Activated T-cell treated with anti-CD3 and anti-CD28 coated beads for 48 hours (primary cell): Measurements from ENCODE around the gene ZKSCAN5.
"Not testable (repeated sequence)": the region's sequence is repeated elsewhere in the genome, so short reads cannot be mapped to it uniquely, and the experiment has no call there.

Experiments
- DNase-seq: peaks from one replicate; pipeline ENCODE4 v3.0.0-alpha.2; 2020; ENCODE audit warnings: low read depth

Gene ZKSCAN5

DNA sequence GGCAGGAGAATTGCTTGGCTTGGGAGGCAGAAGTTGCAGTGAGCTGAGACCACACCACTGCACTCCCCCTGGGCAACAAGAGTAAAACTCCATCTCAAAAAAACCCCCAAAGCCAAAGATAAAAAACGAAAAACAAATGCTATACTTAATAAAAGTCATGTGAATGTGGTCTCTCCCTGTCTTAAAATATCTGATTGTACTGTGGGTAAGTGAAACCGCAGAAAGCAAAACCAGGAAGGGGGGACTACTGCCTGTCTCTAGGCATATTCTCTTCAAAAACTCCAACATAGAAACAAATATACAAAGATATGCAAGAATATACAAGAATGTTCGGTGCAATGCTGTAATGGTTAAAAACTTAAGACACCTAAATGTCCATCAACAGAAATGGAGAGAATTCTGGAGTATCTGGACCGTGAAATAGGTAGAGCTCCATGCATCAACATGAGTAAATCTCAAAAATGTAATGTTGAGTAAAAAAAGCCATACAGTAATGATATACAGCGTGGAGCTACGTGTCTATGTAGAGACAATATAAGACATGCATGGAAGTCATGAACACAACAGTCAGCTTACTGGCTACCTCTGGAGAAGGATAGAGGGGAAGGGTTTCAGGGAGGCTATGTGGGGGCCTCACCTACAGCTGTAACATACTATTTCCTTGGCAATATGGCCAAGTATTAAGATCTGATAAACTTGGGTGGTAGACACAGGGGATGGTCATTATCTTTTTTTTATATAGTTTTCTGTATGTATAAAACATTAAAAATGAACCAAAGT, 6.5 kb upstream of the ZKSCAN5 start:
- no peak for DNase-seq

DNA sequence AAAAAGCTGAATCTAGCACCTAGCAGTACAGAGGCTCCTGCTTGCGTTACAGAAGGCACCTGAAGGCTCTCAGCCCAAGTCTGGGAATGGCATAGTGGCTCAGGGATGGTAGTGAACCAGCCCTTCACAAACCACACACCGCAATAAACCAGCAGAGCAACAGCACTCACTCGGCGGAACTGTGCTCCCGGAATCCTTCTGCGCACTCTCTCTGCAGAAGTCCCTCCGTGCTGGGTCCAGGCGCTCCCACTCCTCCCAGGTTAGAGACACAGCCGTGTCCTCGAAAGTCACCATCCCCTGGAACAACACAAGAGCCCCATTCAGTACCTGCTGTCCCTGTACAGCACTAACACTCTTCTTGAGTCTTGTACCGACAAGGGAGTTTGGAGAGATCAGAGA, 5.9 kb upstream of the ZKSCAN5 start:
- DNase-seq, result no peak

- no peak for DNase-seq
Observed at GRCh38 chr7:99499371-99499720, 5.1 kb upstream of the ZKSCAN5 start.

DNA sequence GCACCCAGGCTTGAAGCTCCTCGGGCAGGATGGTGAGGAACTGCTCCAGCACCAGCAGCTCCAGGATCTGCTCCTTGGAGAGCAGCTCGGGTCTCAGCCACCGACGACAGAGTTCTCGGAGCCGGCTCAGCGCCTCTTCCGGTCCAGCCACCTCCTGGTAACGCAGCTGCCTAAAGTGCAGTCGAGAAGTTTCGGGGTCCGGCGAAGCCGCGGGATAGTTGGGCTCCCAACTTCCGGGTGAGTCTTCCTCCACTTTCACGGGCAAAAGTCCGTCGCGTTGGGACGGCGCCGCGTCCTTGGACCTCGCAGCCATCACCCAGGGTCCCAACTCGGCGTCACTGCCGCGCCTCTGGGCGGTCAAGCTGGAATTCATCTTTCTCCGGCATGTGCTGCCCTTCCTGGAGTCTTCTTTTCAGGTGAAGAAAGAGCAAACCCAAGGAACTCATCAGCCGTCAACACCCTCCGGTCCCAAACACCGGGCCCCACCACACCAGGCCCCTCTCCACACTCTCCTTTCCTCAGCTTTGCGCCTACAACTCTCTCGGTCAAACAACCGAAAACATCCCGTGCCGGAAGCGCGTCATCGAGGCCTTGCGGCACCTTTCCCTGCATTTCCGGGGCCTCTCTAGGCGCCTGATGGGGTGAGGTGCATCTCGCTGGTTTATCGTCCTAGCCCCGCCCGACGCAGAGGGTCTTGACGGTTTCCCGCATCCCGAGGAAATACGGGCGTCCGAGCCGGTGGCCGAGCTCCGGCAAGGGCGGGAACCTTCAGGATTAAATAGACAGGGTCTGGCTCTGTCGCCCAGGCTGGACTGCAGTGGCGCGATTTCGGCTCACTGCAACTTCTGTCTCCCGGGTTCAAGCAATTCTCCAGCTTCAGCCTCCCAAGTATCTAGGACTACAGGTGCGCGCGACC, 4.5 kb upstream of the ZKSCAN5 start, which contains the start of gene ZNF394:
Gene ZNF394 (minus strand): TSS at position 561 of the 916 bp plus-strand sequence. CDS start 188 bp downstream, at position 373.
- peak; percentile 85 for DNase-seq

DNA sequence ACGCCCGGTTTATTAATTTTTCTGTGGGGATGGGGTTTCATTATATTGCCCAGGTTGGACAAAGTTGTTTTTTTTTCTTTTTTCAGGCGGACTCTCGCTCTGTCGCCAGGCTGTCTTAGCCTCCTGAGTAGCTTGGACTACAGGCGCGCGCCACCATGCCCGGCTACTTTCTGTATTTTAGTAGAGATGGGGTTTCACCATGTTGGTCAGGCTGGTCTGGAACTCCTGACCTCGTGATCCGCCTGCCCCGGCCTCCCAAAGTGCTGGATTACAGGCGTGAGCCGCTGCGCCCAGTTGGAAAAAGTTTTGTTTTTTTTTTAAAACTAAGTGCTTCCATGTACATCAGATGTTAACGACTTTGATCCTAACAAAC, 3.8 kb upstream of the ZKSCAN5 start:
- DNase-seq, result no peak

GRCh38 chr7:99501236-99501635, 3.2 kb upstream of the ZKSCAN5 start:
- DNase-seq, result not testable (repeated sequence)

DNA sequence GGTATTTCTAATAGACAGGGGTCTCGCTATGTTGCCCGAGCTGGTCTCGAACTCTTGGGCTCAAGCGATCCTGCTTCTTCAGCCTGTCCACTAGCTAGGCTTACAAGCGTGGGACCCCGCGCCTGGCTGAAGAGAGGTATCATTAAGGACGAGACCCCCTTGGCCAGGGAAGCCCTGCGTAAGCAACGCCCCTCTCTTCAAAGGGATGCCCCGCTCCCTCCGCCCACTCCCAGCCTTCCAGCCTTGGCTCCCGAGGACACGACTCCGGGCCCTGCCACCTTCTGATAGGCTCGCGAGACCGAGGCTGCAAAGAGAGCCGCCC, 220 bp upstream of the ZKSCAN5 start:
- DNase-seq, result no peak

DNA sequence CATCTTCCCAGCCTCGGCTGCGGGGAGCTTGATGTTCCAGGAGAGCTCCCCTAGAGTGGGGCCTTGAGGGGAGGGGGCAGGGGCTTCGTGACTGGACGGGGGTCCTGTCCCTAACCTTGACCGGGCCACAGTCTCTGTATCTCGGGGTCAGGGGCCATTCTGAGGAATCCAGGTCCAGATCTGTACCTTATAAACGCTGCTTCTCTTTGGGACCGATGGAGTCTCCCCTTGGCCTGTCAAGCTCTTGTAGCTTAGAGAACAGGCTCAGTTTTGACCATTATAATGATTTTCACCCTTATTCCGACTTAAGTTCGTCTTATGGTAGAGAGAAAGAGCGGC, 831 bp downstream of the ZKSCAN5 start:
- no peak for DNase-seq

GRCh38 chr7:99514050-99514449, 9.6 kb downstream of the ZKSCAN5 start:
- DNase-seq, result no peak

DNA sequence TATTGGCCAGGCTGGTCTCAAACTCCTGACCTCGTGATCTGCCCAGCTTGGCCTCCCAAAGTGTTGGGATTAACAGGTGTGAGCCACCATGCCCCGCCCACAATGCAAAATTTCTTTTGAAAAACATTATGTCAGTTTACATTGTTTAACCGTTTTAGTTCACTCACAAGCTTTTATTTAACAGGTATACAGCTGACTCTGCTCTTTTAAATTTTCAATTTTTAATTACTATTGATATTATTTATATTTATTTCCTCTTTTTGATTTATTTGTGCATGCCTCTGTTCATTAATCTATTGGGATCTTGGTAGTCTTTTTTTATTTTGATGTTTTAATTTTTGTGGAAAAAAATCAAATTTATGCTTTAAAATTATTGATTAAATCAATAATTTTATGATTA, 16.9 kb downstream of the ZKSCAN5 start:
- no peak for DNase-seq

GRCh38 chr7:99525713-99526440, 21.4 kb downstream of the ZKSCAN5 start:
- no peak for DNase-seq

DNA sequence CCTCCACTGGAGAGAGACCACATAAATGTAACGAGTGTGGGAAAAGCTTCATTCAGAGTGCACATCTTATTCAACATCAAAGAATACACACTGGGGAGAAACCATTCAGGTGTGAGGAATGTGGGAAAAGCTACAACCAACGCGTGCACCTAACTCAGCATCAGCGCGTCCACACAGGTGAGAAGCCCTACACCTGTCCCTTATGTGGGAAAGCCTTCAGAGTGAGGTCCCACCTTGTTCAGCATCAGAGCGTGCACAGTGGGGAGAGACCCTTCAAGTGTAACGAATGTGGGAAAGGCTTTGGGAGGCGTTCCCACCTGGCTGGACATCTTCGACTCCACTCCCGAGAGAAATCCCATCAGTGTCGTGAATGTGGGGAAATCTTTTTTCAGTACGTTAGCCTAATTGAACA, 26.9 kb downstream of the ZKSCAN5 start:
- no peak for DNase-seq

- DNase-seq, result no peak
Observed at GRCh38 chr7:99535667-99536066, 31.2 kb downstream of the ZKSCAN5 start.

- DNase-seq, result no peak
Observed at GRCh38 chr7:99539213-99539811, 34.9 kb downstream of the ZKSCAN5 start.

- DNase-seq, result no peak
Observed at GRCh38 chr7:99540542-99540941, 36.1 kb downstream of the ZKSCAN5 start.

GRCh38 chr7:99541212-99541611, 36.8 kb downstream of the ZKSCAN5 start:
- no peak for DNase-seq

- no peak for DNase-seq
Observed at GRCh38 chr7:99543081-99543671, 38.7 kb downstream of the ZKSCAN5 start.

DNA sequence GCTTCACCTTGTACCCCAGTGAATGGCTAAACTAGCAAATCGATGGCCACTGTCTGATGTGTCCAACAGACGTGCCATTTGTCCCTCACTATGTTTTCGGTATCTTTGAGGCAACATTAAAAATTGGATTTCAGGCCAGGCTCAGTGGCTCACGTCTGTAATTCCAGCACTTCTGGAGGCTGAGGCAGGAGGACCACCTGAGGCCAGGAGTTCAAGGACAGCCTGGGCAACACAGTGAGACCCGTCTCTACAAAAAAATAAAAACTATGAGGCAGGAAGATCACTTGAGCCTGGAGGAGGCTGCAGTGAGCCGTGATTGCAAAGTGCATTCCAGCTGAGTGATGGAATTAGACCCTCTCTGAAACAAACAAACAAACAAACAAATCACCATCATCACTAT, 39.5 kb downstream of the ZKSCAN5 start:
- DNase-seq, result no peak

GRCh38 chr7:99545308-99545707, 40.8 kb downstream of the ZKSCAN5 start:
- DNase-seq, result not testable (repeated sequence)

- not testable (repeated sequence) for DNase-seq
Observed at GRCh38 chr7:99549545-99549944, 45.1 kb downstream of the ZKSCAN5 start.

GRCh38 chr7:99551334-99551733, 46.9 kb downstream of the ZKSCAN5 start:
- DNase-seq, result no peak
